ENCODE data around the gene ZNF575. TPM values are rescaled to one million over a fixed set of nuclear protein-coding genes. Genes with fewer than 3 reads are reported as not detected.

The ZNF575 gene
- total RNA-seq, 1 experiment from 2014 or later, result not detected

DNA sequence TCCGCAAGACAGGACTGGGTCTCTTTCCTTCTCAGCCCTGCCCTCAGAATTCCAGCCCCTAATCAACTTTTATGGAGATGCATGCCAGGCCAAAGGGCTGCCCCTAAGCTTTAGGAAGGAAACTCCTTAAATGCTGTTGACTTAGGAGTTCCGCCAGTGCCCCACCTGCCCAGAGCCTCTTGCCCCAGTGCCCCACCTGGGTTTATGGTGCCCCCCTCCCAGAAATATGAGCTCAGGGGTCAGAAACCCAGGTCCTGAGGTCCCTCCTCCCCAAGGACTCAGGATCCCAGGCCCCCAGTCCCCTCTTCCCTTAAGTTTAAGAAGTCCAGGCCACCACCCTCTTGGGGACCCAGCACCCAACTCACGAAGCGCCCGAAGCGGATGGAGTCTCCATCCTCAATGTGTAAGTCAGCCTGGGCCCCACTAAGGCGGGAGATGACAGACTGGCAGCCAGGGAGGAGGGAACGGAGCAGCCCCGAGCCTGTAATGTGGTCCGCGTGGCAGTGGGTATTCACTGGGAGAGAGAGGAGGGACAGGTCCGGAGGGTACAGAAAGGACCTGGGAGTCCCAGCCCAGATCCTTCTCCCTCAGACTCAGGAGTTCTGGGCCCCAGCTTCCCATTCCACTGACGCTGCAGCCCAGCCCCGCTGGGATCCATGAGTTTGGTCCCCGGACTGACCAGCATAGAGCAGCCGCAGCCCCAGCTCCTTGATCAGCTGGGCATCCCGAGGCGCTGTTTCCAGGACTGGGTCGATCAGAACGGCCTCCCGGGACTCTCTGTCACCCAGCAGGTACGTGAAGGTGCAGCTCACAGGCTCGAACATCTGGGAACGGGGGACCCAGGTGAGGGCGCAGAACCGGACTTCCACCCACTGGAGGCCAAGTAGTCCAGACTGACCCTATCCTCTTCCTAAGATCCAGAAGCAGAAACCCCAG is 6.9 kb upstream of the ZNF575 start:
- no peak overlapping the region for H3K27ac ChIP-seq (ENCODE audit: insufficient read length, low read depth, low read length)
- Mint-ChIP-seq H3K4me1 (peaks cover 15 to 20% of the 10 kb centered on the region in 2 experiments), H3K27me3 (ENCODE audit: low read depth) (peaks cover 38% of the 10 kb centered on the region), H3K9me3 (no peaks in the 10 kb centered on the region), H3K4me3 (peak overlapping the region; percentile 80 to 94), H3K27ac (no peak overlapping the region), H3K36me3 (ENCODE audit: insufficient read depth in 1 of 3, low read depth in 3 of 3) (no peaks in the 10 kb centered on the region)
- H3K9ac ChIP-seq (ENCODE audit: extremely low read depth, insufficient read length, low read length), result no peak overlapping the region
- peak; percentile 40 for DNase-seq
- no peak overlapping the region for H3K14ac ChIP-seq (ENCODE audit: insufficient read depth, low read length)
- no peaks in the 10 kb centered on the region for H3K79me1 ChIP-seq (ENCODE audit: insufficient read depth, low read depth, low read length, poor library complexity, severe bottlenecking)
- no peak overlapping the region for H2AK5ac ChIP-seq (ENCODE audit: insufficient read length, low read length)
- H3K4ac ChIP-seq (ENCODE audit: low read depth, low read length), result no peak overlapping the region
- H2BK20ac ChIP-seq (ENCODE audit: low read depth, low read length, poor library complexity, severe bottlenecking), result no peak overlapping the region
- H3K18ac ChIP-seq (ENCODE audit: insufficient read length, low read depth, low read length), result no peak overlapping the region
- no peak overlapping the region for H2BK120ac ChIP-seq (ENCODE audit: low read depth, low read length, poor library complexity, severe bottlenecking)
- H3K4me1 ChIP-seq (ENCODE audit: insufficient read depth, low read length), result no peaks in the 10 kb centered on the region
- no peak overlapping the region for H3K56ac ChIP-seq (ENCODE audit: insufficient read length, low read depth, low read length)
- no peak overlapping the region for H3K23ac ChIP-seq (ENCODE audit: insufficient read length, low read depth, low read length)
- H4K8ac ChIP-seq (replicated peaks; ENCODE audit: insufficient read length, low read depth, low read length), result no peak overlapping the region
- no CpG with 5 or more reads among the region's 26 CpGs for WGBS (ENCODE audit: extremely low coverage, insufficient read length, low lambda C conversion rate)
- no peak overlapping the region for H3T11ph ChIP-seq (ENCODE audit: low read length)
- no peak overlapping the region for H4K91ac ChIP-seq (ENCODE audit: insufficient read length, low read depth, low read length)
- no peak overlapping the region for H2BK12ac ChIP-seq (ENCODE audit: insufficient read length, low read depth, low read length)
- peaks cover 22% of the 10 kb centered on the region for H3K23me2 ChIP-seq (ENCODE audit: insufficient read length, low read depth, low read length, poor library complexity, severe bottlenecking)
- H2AFZ ChIP-seq (ENCODE audit: low read length), result no peak overlapping the region
- no peak overlapping the region for H2BK15ac ChIP-seq (ENCODE audit: low read depth, low read length)
- peak overlapping the region; percentile 86 for H3K4me2 ChIP-seq (ENCODE audit: insufficient read depth, insufficient read length, low read length)
- H3K27me3 ChIP-seq (ENCODE audit: insufficient read depth, low read length), result peaks cover 3% of the 10 kb centered on the region; the same call in 1 of the 2 replicates
- TF ChIP-seq CTCF (conservative IDR thresholded peaks at IDR 0.05), result no peak
- no peak overlapping the region for H4K5ac ChIP-seq (ENCODE audit: insufficient read length, low read depth, low read length)
- H2BK5ac ChIP-seq (ENCODE audit: insufficient read length, low read length), result no peak overlapping the region
- H3K79me2 ChIP-seq (ENCODE audit: insufficient read depth, low read length), result no peaks in the 10 kb centered on the region
- peaks cover 4% of the 10 kb centered on the region for H4K20me1 ChIP-seq (ENCODE audit: control insufficient read depth, insufficient read depth, insufficient read length)
- no peaks in the 10 kb centered on the region for H3K9me3 ChIP-seq (ENCODE audit: control insufficient read depth, low read depth, low read length)
